ENCODE data around the gene SPATS2L.

GRCh38 chr2:200320344-200320743 is 13.9 kb downstream of the SPATS2L start:
- TF ChIP-seq POLR2A (IDR thresholded peaks at IDR 0.05): no peak
- TF ChIP-seq, protein P1, sequence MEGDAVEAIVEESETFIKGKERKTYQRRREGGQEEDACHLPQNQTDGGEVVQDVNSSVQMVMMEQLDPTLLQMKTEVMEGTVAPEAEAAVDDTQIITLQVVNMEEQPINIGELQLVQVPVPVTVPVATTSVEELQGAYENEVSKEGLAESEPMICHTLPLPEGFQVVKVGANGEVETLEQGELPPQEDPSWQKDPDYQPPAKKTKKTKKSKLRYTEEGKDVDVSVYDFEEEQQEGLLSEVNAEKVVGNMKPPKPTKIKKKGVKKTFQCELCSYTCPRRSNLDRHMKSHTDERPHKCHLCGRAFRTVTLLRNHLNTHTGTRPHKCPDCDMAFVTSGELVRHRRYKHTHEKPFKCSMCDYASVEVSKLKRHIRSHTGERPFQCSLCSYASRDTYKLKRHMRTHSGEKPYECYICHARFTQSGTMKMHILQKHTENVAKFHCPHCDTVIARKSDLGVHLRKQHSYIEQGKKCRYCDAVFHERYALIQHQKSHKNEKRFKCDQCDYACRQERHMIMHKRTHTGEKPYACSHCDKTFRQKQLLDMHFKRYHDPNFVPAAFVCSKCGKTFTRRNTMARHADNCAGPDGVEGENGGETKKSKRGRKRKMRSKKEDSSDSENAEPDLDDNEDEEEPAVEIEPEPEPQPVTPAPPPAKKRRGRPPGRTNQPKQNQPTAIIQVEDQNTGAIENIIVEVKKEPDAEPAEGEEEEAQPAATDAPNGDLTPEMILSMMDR (IDR thresholded peaks at IDR 0.05): no peak
- TF ChIP-seq POLR2AphosphoS5 (IDR thresholded peaks at IDR 0.05): no peak
- no peak for TF ChIP-seq EP300 (IDR thresholded peaks at IDR 0.05)
